Activated CD8-positive, alpha-beta T cell treated with anti-CD3 and anti-CD28 coated beads, Interleukin-2, amount 10 ng/mL, durations not matched to agents 7 days and 5 days (primary cell): ENCODE data around the gene BCL2. TPM values are rescaled to one million over a fixed set of nuclear protein-coding genes. Genes with fewer than 3 reads are reported as not detected.

Experiments
- ATAC-seq: fragments of 150-1000 bp; cut with Tn5 transposase; one replicate; pipeline ENCODE4 v1.10.0; 2021; ENCODE audit warnings: moderate library complexity
- CTCF ChIA-PET: fragments of 350-600 bp; sonication (Branson Sonifier 250); formaldehyde crosslinking; loops from one replicate; lab custom pipeline; 2021; ENCODE audit warnings: antibody characterized with exemption; lab: Charles Lee
- POLR2A ChIA-PET: fragments of 350-600 bp; sonication (Branson Sonifier 250); formaldehyde crosslinking; loops from one replicate; lab custom pipeline; 2021; ENCODE audit warnings: antibody characterized with exemption; lab: Charles Lee
- DNase-seq: peaks from one replicate; pipeline ENCODE4 v3.0.0-alpha.2; 2020
- H3K27ac Mint-ChIP-seq: one replicate; pipeline ENCODE4 v1.8.0; 2021; ENCODE audit warnings: mild to moderate bottlenecking, mixed read lengths
- H3K27me3 Mint-ChIP-seq: one replicate; pipeline ENCODE4 v1.8.0; 2021; ENCODE audit warnings: low read depth, mixed read lengths
- H3K36me3 Mint-ChIP-seq: one replicate; pipeline ENCODE4 v1.8.0; 2021; ENCODE audit warnings: low read depth, mixed read lengths
- H3K4me1 Mint-ChIP-seq: one replicate; pipeline ENCODE4 v1.8.0; 2021; ENCODE audit warnings: low read depth, mixed read lengths
- H3K4me3 Mint-ChIP-seq: one replicate; pipeline ENCODE4 v1.8.0; 2021; ENCODE audit warnings: mild to moderate bottlenecking, mixed read lengths
- H3K9me3 Mint-ChIP-seq: one replicate; pipeline ENCODE4 v1.8.0; 2022; ENCODE audit warnings: mixed read lengths; ENCODE audit not compliant: insufficient read depth
- total RNA-seq, 2 experiments: library from RNA; stranded (reverse); gene quantifications; one replicate each; pipeline ENCODE4 v1.2.3, GENCODE V29; 2021

The BCL2 gene
- total RNA-seq, 2 experiments from 2014 or later = 140 TPM

GRCh38 chr18:63326011-63326410 lies 6.4 kb upstream of the BCL2 start:
- H3K36me3 Mint-ChIP-seq = peaks cover 5% of the 10 kb centered on the region
- H3K27me3 Mint-ChIP-seq = no peaks in the 10 kb centered on the region
- H3K27ac Mint-ChIP-seq = no peak overlapping the region
- DNase-seq (no peak), ATAC-seq (no peak)
- CTCF ChIA-PET = interaction anchor here (1.3 to 8.0 kb wide), 8 partner anchors 9 to 306 kb away, joined by 3 to 144 read pairs (median 17); no protein-coding TSS in a partner anchor
- H3K9me3 Mint-ChIP-seq = no peaks in the 10 kb centered on the region
- peaks cover 19% of the 10 kb centered on the region for H3K4me1 Mint-ChIP-seq
- no peak overlapping the region for H3K4me3 Mint-ChIP-seq
- POLR2A ChIA-PET = no interaction called here

GRCh38 chr18:63325086-63325686 lies 5.6 kb upstream of the BCL2 start:
- H3K4me3 Mint-ChIP-seq = no peak overlapping the region
- H3K9me3 Mint-ChIP-seq = no peaks in the 10 kb centered on the region
- POLR2A ChIA-PET = no interaction called here
- DNase-seq = no peak
- ATAC-seq = no peak
- no peaks in the 10 kb centered on the region for H3K27me3 Mint-ChIP-seq
- H3K36me3 Mint-ChIP-seq = peaks cover under 1% of the 10 kb centered on the region
- CTCF ChIA-PET = interaction anchor here (0.7 to 8.0 kb wide), 10 partner anchors 15 to 306 kb away, joined by 3 to 144 read pairs (median 6); no protein-coding TSS in a partner anchor
- peaks cover 23% of the 10 kb centered on the region for H3K4me1 Mint-ChIP-seq
- H3K27ac Mint-ChIP-seq = no peak overlapping the region

GRCh38 chr18:63322908-63323634 lies 3.5 kb upstream of the BCL2 start:
- H3K36me3 Mint-ChIP-seq = peaks cover 13% of the 10 kb centered on the region
- ChIA-PET POLR2A (interaction anchor here (0.7 to 1.3 kb wide), 4 partner anchors 126 to 191 kb away, joined by 3 to 4 read pairs (median 4); no protein-coding TSS in a partner anchor), CTCF (interaction anchor here (0.7 to 8.0 kb wide), 48 partner anchors 10 to 341 kb away, joined by 3 to 144 read pairs (median 4); no protein-coding TSS in a partner anchor)
- peak; percentile 75 for DNase-seq
- no peak overlapping the region for H3K27ac Mint-ChIP-seq
- H3K4me3 Mint-ChIP-seq = no peak overlapping the region
- H3K4me1 Mint-ChIP-seq = peaks cover 23% of the 10 kb centered on the region
- no peak for ATAC-seq
- H3K27me3 Mint-ChIP-seq = no peaks in the 10 kb centered on the region
- H3K9me3 Mint-ChIP-seq = no peaks in the 10 kb centered on the region

- Mint-ChIP-seq H3K4me3 (no peak overlapping the region), H3K27me3 (no peaks in the 10 kb centered on the region), H3K27ac (no peak overlapping the region), H3K4me1 (peaks cover 23% of the 10 kb centered on the region), H3K9me3 (no peaks in the 10 kb centered on the region), H3K36me3 (peaks cover 21% of the 10 kb centered on the region)
- no peak for DNase-seq
- POLR2A ChIA-PET = interaction anchor here (1.0 kb wide), 1 partner anchor 161 kb away, joined by 4 read pairs; no protein-coding TSS in a partner anchor
- CTCF ChIA-PET = interaction anchor here (0.7 to 8.0 kb wide), 38 partner anchors 11 to 340 kb away, joined by 3 to 144 read pairs (median 5); no protein-coding TSS in a partner anchor
- no peak for ATAC-seq
Observed at GRCh38 chr18:63322206-63322605, 2.6 kb upstream of the BCL2 start.

- Mint-ChIP-seq H3K27ac (peak overlapping the region; percentile 91), H3K4me1 (peaks cover 23% of the 10 kb centered on the region), H3K9me3 (no peaks in the 10 kb centered on the region), H3K27me3 (no peaks in the 10 kb centered on the region), H3K4me3 (peak overlapping the region; percentile 94), H3K36me3 (peaks cover 30% of the 10 kb centered on the region)
- DNase-seq (no peak), ATAC-seq (no peak)
- CTCF ChIA-PET = interaction anchor here (1.2 to 8.0 kb wide), 8 partner anchors 19 to 302 kb away, joined by 3 to 144 read pairs (median 16); no protein-coding TSS in a partner anchor
- POLR2A ChIA-PET = interaction anchor here (0.7 to 1.0 kb wide), 3 partner anchors 9 to 159 kb away, joined by 3 to 5 read pairs (median 4); no protein-coding TSS in a partner anchor
Observed at GRCh38 chr18:63321291-63321690, 1.7 kb upstream of the BCL2 start.

GRCh38 chr18:63320975-63321265 lies 1.4 kb upstream of the BCL2 start:
- CTCF ChIA-PET = interaction anchor here (1.2 to 8.0 kb wide), 4 partner anchors 19 to 301 kb away, joined by 3 to 144 read pairs (median 47); no protein-coding TSS in a partner anchor
- peak overlapping the region; percentile 91 for H3K27ac Mint-ChIP-seq

GRCh38 chr18:63320123-63320974 lies 780 bp upstream of the BCL2 start:
- ChIA-PET POLR2A (interaction anchor here (0.6 to 3.9 kb wide), 12 partner anchors 10 to 302 kb away, joined by 3 to 205 read pairs (median 6); no protein-coding TSS in a partner anchor), CTCF (interaction anchor here (1.2 to 8.0 kb wide), 16 partner anchors 17 to 303 kb away, joined by 3 to 144 read pairs (median 39); no protein-coding TSS in a partner anchor)
- Mint-ChIP-seq H3K4me3 (peak overlapping the region; percentile 94), H3K4me1 (peaks cover 26% of the 10 kb centered on the region), H3K9me3 (no peaks in the 10 kb centered on the region), H3K27me3 (no peaks in the 10 kb centered on the region), H3K36me3 (peaks cover 39% of the 10 kb centered on the region), H3K27ac (peak overlapping the region; percentile 91)
- peak; percentile 81 for ATAC-seq
- peak; percentile 93 for DNase-seq

More at GRCh38 chr18:63320975-63321265, 1.4 kb upstream of the BCL2 start:
- POLR2A ChIA-PET = interaction anchor here (0.6 to 1.0 kb wide), 4 partner anchors 9 to 236 kb away, joined by 3 to 5 read pairs (median 4); no protein-coding TSS in a partner anchor
- Mint-ChIP-seq H3K4me3 (peak overlapping the region; percentile 94), H3K36me3 (peaks cover 33% of the 10 kb centered on the region), H3K27me3 (no peaks in the 10 kb centered on the region), H3K4me1 (peaks cover 24% of the 10 kb centered on the region), H3K9me3 (no peaks in the 10 kb centered on the region)
- no peak for ATAC-seq
- no peak for DNase-seq

- H3K4me1 Mint-ChIP-seq = peaks cover 37% of the 10 kb centered on the region
Observed at GRCh38 chr18:63318889-63319382, 633 bp downstream of the BCL2 start.

GRCh38 chr18:63317982-63318888 lies 1.3 kb downstream of the BCL2 start:
- ChIA-PET POLR2A (interaction anchor here (0.6 to 3.9 kb wide), 27 partner anchors 11 to 301 kb away, joined by 3 to 205 read pairs (median 5); no protein-coding TSS in a partner anchor), CTCF (interaction anchor here (0.6 to 3.9 kb wide), 54 partner anchors 10 to 301 kb away, joined by 3 to 84 read pairs (median 8); no protein-coding TSS in a partner anchor)
- Mint-ChIP-seq H3K27me3 (no peaks in the 10 kb centered on the region), H3K27ac (peak overlapping the region; percentile 94), H3K4me3 (peak overlapping the region; percentile 87), H3K4me1 (peaks cover 44% of the 10 kb centered on the region), H3K36me3 (peaks cover 59% of the 10 kb centered on the region), H3K9me3 (no peaks in the 10 kb centered on the region)
- peak; percentile 57 for ATAC-seq
- DNase-seq = peak; percentile 91

More at GRCh38 chr18:63318889-63319382, 633 bp downstream of the BCL2 start:
- Mint-ChIP-seq H3K27ac (peak overlapping the region; percentile 94), H3K27me3 (no peaks in the 10 kb centered on the region), H3K9me3 (no peaks in the 10 kb centered on the region), H3K4me3 (peak overlapping the region; percentile 87), H3K36me3 (peaks cover 53% of the 10 kb centered on the region)
- ChIA-PET CTCF (interaction anchor here (1.0 to 3.9 kb wide), 30 partner anchors 15 to 302 kb away, joined by 3 to 84 read pairs (median 14); no protein-coding TSS in a partner anchor), POLR2A (interaction anchor here (0.9 to 3.9 kb wide), 19 partner anchors 17 to 187 kb away, joined by 3 to 205 read pairs (median 6); no protein-coding TSS in a partner anchor)
- no peak for DNase-seq
- no peak for ATAC-seq
